CMK (cell line): ENCODE data around the gene CTU2.

ENCODE experiments used
- DNase-seq: peaks from one replicate; pipeline ENCODE4 v3.0.0-alpha.2; 2010; ENCODE audit warnings: low read depth

Gene CTU2

GRCh38 chr16:88743693-88744576, 37.6 kb downstream of the CTU2 start:
- no peak for DNase-seq

DNA sequence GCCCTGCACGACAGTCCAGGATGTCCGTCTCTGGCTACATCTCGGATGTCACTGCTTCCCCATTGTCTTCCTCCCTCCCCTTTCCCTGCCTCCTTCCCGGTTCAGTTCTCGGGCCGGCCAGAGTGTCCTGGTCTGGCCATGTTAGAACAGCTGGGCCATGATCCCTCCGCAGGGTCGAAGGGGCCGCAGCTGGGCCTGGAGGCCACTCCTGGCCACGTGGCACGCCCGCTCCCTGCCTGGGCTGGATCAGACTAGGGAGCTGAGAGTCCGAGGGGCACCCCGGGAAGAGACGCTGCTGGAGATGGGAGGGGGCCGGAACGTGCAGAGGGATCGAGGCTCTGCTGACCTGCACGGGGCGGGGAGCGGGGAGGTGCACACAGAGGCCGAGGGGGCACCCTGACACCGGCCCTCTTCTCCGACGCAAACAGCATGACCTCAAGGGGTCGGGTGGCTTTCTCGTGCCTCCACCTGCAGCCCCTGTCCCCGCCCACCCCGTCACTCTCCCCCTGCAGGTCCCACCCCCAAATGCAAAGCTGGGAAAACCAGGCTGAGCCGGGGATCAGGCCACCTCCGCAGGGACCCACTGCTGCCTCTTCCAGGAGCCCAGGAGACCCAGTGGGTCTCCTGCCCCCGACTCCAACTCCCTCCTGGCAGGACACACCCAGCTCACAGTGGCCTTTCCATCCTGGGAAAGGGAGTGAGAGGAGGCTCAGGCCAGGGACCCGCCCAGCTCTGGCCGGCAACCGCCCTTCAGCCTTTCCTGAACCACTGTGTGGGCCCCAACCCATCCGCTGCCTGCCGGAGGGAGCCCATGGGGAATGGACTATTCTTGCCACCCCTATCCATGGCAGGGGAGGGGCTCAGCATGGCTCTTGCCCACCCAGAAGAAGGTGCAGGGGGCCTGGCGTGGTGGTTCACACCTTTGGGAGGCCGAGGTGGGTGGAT, 38.5 kb downstream of the CTU2 start:
- no peak for DNase-seq

DNA sequence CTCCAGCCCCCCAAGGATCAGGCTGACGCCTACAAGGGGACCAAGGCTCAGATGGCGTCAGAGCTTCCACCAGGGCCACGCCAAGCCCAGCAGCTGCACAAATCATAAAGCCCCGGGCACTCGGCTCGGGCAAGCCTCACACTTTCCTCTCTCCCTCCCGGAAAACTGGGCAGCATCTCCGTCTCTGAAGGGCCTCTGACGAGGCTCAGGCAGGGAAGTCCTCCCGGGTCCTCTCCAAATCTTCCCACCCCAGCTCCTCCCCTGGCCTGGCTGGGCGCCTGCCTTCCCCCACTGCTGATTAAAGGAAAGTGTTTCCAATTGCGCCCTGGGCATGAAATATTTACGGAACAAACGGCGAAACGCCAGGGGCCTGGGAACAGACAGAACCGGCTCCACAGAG, 40.2 kb downstream of the CTU2 start:
- DNase-seq, result no peak

DNA sequence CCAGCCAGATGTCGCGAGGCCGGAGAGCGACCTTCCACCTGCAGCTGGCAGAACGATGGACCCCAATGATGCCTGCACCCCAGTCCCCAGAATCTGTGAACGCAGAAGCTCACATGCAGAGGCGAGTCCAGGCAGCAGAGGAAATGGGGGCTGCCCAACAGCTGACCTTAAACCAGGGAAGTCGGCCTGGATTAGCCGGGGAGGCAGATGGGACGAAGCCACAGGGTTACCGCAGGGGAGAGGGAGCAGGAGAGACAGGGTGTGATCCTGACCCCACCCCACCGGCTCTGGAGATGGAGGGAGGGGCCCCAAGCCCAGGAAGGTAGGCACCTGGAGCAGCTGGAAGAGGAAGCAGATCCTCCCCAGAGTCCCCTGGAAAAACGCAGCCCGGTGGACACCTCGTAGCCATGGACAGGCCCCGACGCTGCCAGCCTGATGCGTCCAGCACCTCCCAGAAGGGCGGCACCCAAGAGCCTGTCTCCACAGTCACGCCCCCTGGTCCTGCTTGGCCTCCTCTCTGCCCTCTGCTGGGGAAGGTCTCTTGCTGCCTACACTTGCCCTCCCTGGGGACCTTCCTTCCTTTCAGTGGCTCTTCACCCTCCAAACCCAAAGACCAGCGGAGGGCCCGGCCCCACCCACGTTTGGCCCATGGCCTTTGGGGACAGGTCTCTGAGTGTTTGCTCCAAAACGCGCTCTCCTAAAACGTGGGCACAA, 41.4 kb downstream of the CTU2 start:
- DNase-seq, result peak; percentile 64

- DNase-seq, result no peak
Measured at GRCh38 chr16:88748364-88748763, 42.1 kb downstream of the CTU2 start.

- DNase-seq, result no peak
Measured at GRCh38 chr16:88749358-88749757, 43.1 kb downstream of the CTU2 start.

DNA sequence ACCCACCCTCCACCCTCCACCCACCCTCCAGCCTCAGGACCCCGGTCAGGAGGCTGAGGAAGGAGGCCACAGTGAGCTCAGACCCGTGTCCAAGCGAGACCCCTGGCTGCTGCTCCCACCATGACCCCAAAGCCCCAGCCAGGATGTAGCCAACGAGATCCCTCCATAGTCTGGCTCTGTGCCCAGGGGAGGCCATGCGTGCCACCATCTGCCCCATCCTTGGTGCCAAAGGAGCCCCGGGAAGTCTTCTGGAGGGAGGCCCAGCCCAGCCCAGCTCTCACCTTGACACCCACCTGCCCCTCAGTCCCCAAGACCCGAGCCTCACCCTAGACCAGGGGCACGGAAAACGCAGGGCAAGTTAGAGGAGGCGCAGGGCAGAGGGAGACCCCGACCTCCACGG, 44.6 kb downstream of the CTU2 start:
- no peak for DNase-seq

DNA sequence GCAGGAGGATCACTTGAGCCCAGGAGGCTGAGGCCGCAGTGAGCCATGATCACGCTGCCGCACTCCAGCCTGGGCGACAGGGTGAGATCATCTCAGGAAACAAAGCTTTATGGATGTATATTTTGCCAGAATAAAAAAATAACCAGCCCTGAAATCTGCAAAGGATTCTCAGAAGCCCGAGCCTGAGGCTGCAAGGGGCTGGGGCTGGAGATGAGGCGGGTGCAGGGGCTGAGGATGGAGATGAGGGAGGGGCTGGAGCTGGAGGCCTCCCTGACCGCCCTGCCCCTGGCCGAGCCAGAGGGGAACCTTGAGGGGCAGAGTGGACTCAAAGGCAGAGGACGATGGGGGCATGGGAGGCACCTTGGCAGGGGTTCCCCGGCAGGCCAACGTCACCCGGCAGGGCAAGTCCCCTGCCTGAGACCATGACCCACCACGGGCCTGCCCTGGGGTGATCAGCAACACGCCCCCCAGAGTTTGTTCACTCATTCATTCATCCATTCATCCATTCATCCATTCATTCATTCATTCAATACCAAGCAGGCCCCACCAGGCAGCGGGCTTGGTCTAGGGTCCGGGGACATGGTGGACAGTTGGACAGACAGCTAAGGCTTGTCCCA, 46.2 kb downstream of the CTU2 start:
- DNase-seq, result no peak

- no peak for DNase-seq
Measured at GRCh38 chr16:88753191-88753590, 46.9 kb downstream of the CTU2 start.

DNA sequence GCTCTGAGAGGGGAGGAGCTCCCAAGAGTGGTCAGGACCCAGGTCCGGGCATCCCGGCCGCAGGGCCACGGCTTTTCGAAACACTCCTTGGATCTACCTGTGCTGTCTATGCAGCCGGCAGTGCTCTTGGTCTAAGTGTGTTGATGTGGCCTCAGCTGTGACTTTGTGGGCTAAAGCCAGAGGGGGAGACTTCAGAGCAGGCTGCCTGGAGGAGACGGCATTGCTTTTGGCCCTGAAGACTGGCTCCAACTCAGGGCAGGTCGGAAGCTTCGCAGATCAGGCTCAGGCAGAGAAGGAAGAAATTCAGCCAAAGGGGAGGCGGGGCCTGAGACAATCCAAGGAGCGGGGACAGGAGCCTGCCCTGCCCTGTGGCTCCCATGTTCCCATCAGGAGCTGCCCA, 47.3 kb downstream of the CTU2 start:
- DNase-seq, result no peak

GRCh38 chr16:88754109-88754911, 48.0 kb downstream of the CTU2 start:
- no peak for DNase-seq

DNA sequence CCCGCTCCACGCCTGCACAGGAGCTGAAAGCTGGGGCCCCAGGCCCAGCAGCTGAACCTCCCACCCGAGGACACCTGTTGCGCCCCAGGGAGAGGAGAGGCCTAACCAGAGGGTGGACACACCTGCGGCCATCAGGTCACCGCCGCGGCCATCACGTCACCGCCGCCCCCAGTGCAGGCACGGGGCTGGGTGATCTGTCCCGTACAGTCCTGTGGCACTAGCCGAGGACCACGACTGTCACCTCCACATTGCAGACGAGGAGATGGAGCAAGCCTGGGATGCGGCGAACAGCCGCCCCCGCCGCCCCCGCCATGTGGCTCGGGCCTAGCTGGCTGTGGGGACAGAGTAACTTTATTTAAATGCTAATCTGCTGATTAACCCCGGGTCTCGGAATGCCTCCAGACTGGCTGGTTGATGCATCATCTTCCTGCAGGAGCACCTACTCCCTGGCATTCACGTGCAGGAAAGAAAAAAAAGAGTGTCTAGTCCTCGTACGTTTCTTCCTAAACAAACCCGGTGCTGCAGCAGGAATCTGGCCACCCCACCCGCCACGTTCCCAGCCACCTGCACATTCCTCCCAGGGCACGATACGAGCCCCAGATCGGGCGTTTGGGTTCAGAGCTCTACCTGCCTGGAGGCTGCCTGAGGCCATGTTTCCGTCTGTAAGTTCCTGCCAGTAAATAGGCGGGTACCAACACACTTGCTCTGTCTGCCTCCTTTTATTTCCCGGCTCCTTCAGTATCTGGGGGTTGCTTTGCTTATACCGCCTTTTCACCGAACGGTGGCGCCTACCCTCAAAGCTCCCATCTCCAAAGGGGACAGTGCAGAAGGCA, 48.8 kb downstream of the CTU2 start:
- no peak for DNase-seq

DNA sequence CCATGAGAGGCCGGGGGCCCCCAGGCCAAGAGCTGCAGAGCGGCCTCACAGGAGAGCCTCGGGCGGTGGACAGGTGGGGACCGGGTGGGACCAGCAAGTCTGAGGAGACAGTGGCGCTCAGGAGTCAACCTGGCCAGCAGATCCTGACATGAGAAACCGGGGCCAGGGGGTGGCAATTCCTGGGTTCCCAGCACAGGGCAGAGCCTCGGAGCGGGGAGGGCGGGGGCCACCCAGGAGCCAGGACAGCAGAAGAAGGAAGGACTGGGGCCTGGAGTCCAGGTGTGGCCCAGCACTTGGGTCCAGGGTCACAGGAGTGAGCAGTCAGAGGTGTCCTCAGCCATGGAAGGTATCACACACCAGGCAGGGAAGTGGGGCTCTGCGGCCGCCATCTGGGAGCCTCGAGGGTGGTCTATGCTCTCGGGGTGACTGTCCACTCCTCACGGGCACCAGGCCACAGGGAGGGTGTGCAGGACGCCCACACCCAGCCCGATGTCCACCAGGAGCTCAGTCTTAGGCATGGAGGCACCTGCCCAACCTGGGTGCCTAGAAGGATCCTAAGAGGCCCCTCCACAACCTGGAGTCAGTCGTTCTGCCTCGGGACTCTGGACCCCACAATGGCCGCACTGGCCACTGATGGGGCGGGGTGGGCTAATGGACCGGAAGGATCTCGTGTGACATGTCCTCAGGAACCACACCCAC, 49.6 kb downstream of the CTU2 start:
- no peak for DNase-seq

DNA sequence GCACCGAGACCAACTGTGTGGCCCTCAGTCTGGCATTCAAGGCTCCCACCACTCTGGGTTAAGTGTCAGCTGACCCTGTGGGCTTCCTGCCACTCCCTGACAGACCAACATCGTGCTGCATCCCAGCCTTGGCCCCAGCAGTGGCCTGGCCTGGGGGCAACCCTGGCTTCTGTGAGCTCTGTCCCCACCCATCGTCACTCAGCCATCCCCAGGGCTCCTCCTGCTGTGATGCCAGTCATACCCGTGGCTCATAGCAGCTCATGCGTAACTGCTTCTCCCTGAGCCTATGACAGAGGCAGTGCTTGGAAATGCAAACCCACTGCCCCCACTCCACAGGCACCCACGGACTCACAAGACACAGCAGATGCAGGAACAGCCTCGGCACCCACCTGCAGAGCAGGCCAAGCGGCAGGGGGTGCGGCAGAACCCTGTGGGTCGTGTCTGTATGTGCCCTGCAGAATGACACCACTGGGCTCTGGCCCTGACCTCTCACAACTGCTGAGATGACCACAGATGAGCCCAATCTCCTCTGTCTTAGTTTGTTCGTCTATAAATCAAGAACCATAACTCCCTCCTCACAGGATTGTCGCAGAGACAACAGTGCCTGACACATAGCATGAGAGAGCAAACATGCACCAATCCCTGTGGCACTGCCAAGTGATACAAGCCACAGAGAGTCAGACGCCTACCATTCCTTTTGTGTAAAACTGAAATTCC, 52.1 kb downstream of the CTU2 start:
- no peak for DNase-seq

GRCh38 chr16:88758944-88759244, 52.6 kb downstream of the CTU2 start:
- no peak for DNase-seq

DNA sequence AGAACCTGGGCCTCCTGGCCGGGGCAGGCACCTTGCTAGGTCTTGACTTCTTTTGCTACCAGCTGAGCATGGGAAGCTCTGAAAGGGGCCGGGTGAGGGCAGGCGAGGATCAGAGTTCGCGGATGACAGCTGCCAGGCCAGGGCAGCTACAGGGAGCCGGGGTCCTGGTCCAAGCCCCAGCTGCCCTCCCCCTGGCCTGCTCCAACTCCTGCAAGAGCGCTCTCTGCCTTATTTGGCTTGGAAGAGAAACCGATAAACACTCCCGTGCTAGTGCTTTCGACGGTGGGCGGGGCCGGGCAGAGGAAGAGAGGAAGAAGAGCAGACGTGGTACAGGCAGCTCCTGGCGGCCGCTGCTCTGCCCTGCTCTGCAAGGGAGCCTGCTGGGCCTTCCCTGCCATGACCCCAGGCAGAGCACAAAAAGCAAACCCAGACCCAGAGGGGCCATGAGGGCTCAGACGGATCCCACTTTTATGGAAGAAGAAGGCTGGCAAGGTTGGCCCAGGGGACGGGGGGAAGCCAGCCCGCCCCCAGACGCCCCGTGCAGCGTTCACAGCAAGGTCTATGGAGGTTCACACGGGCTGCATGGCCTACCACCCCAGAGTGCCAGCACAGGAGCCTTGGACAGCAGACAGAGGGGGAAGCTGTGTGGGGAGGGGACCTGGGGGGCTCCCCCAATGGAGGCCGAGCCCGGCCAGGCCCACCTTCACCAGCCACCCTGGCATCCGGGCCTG, 53.1 kb downstream of the CTU2 start:
- no peak for DNase-seq

DNA sequence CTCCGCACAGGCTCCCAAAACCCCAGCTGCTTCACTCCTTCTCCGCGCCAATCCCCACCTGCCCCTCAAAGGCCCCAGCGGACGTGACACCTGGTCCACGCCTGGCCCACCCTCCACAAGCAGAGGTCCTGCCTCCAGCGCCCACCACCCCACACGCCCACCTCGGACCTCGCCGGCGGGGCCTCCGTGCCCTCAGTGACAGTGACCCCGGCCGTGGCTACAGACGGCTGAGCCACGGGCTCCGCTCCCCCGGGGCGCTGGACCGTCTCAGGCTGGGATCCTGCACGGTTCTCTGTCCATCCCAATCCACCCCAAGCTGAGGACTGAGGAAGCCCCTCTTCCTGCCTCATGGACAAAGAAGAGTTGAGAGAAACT, 53.7 kb downstream of the CTU2 start:
- no peak for DNase-seq

- DNase-seq, result no peak
Measured at GRCh38 chr16:88760424-88761142, 54.3 kb downstream of the CTU2 start.
